HG03439 (cell line): Measurements from ENCODE around the gene LCAT.

Experiments used
- ATAC-seq: cut with Tn5 transposase; IDR thresholded peaks from one replicate; pipeline ENCODE4 v1.9.1; 2021; ENCODE audit warnings: mild to moderate bottlenecking, moderate library complexity; ENCODE audit not compliant: unreplicated experiment

The LCAT gene

DNA sequence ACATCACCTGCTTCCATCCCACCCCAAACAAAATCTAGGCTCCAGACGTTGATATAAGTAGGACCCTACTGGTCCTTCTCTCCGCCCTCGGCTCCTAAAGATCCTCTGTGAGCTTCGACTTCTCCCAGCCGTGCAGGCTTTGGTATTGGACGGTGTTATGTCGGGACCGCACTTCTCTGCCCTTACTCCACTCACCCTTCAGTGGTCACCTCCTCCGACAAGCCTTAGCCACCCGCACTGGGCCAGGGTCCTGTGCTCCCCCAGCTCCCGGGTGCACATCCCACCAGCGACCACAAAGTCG lies 8.9 kb downstream of the LCAT start:
- no peak for ATAC-seq

DNA sequence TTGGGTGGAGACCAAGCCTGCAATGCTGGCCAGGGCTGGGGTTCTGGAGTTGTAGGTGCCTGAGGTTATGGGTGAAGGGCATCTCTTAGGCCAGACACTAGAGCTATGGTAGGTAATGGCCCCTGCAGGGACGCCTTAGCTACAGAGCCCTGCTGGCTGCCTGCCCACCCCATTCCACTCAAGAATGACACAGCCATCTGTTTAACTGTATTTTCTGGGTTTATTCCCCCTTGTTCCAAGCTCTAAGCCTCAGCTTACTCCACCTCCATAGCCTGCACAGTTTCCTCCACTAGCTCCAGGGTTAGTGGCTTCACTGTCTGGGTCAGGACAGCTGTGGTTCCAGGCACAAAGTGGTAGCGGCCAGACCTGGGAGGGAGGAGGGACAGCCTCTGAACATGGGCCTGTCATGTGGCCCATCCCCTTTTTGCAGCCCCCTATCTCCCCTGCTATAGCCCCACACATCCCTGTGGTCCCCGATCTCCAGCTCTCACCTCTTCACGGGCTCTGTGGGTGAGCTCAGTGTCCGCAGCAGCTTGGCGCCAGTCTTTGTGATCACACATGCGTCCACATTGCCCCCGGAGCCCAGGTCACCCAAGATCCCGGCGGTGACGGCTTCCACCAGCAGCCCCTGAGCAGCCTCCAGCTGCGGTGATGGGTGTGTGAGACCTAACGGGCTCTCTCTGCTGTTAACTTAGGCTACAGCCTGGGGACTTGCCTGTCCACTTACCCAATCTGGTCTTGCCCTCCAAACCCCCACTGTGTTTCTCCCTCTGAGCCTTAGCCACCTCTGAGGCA lies 9.4 kb downstream of the LCAT start:
- ATAC-seq: no peak

GRCh38 chr16:67933805-67934204 lies 10.1 kb downstream of the LCAT start:
- ATAC-seq: no peak

DNA sequence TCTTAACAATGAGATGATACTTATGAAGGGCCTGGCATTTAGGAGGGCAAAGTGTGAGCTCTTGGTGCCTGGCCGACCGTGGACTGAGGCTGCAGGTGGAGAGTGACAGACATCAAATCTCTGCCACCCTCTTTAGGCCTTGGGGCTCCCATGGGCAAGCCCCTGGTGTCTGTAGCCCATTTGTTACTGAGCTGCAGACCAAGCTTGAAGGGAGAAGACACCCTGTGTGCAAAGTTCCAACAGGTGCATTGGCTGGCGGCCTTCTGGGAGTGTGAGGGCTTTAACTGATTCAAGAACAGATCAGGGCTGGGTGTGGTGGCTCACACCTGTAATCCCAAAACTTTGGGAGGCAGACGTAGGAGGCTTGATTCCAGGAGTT lies 11.5 kb downstream of the LCAT start:
- no peak for ATAC-seq

GRCh38 chr16:67931712-67932461 lies 12.0 kb downstream of the LCAT start, which contains the start of gene CTRL:
Gene CTRL (minus strand): TSS chr16:67931862. CDS start chr16:67931852, 10 bp downstream.
- no peak for ATAC-seq

DNA sequence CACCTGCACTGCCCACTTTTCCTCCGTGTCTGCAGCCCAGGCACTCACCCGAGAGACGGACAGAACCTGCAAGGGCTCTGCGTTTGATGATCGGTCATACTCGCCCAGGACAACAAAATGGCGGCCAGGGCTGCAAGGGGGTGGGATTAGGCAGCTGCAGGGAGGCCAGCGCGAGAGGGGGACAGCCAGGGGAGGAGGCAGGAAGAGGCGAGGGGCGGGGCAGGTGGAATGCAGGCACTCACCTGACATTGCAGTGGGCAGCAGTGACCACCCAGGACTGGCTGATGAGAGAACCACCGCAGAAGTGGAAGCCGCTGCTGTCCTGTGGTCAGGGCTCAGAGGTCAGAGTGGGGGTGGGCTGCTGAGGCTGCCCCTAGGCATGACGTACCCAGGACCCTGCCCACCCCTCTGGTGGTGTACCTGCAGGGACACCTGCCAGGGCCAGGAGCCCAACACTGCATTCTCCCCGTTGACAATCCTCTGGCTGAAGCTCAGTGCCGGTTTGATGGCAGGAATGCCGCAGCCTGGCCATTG lies 13.2 kb downstream of the LCAT start:
- ATAC-seq: no peak

DNA sequence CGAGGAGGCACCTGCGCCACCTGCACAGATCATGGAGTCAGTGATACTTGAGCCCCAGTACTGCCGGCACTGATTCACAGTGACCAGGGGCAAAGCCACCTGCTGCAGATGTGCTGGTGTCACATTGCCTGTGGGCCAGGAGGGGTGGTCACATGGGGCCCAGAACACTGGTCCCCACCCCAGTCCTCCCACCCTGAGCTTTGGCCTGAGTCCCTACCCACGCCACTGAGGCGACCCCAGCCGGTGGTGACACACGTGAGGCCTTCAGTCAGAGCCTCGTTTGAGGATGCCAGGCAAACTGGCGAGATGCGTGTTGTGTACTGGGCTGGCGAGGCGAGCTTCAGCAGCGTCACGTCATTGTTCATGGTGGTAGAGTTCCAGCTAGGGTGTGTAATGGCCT lies 13.7 kb downstream of the LCAT start:
- no peak for ATAC-seq

DNA sequence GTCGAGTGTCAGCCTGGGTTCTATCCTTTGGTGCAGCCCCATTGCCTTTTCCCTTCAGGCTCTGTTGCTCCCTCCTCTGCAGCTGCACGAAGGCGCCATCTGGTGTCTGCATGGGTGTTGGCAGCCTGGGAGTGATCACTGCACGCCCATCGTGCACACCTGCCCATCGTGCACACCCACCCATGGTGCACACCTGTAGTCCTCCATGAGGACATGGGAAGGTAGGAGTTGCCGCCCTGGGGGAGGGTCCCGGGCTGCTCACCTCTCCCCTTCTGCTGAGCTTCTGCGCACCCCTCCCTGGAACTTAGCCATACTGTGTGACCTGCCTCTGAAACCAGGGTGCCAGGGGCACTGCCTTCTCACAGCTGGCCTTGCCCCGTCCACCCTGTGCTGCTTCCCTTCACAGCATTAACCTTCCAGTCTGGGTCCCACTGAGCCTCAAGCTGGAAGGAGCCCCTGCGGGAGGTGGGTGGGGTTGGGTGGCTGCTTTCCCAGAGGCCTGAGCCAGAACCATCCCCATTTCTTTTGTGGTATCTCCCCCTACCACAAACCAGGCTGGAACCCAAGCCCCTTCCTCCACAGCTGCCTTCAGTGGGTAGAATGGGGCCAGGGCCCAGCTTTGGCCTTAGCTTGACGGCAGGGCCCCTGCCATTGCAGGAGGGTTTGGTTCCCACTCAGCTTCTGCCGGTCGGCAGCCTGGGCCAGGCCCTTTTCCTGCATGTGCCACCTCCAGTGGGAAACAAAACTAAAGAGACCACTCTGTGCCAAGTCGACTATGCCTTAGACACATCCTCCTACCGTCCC lies 15.2 kb downstream of the LCAT start:
- ATAC-seq: no peak

- no peak for ATAC-seq
Observed at GRCh38 chr16:67928147-67928546, 15.8 kb downstream of the LCAT start.

DNA sequence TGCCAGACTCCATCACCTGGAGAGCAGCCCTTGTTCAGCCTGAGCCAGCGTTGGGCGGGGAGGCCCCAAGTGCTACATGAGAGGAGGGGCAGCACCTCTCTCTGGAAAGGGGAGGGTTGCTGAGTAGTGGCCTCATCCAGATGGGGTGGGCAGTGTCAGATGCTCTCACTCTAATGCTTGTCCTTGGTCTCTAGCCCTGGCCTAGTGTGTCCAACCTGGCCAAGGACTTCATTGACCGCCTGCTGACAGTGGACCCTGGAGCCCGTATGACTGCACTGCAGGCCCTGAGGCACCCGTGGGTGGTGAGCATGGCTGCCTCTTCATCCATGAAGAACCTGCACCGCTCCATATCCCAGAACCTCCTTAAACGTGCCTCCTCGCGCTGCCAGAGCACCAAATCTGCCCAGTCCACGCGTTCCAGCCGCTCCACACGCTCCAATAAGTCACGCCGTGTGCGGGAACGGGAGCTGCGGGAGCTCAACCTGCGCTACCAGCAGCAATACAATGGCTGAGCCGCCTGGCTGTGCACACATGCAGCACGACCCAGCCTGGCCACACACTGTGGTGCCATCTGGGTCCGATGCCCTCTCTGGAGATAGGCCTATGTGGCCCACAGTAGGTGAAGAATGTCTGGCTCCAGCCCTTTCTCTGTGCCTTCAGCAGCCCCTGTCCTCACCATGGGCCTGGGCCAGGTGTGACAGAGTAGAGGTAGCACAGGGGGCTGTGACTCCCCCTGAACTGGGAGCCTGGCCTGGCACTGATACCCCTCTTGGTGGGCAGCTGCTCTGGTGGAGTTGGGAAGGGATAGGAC lies 16.6 kb downstream of the LCAT start:
- no peak for ATAC-seq

- ATAC-seq: no peak
Observed at GRCh38 chr16:67926181-67926750, 17.7 kb downstream of the LCAT start.

DNA sequence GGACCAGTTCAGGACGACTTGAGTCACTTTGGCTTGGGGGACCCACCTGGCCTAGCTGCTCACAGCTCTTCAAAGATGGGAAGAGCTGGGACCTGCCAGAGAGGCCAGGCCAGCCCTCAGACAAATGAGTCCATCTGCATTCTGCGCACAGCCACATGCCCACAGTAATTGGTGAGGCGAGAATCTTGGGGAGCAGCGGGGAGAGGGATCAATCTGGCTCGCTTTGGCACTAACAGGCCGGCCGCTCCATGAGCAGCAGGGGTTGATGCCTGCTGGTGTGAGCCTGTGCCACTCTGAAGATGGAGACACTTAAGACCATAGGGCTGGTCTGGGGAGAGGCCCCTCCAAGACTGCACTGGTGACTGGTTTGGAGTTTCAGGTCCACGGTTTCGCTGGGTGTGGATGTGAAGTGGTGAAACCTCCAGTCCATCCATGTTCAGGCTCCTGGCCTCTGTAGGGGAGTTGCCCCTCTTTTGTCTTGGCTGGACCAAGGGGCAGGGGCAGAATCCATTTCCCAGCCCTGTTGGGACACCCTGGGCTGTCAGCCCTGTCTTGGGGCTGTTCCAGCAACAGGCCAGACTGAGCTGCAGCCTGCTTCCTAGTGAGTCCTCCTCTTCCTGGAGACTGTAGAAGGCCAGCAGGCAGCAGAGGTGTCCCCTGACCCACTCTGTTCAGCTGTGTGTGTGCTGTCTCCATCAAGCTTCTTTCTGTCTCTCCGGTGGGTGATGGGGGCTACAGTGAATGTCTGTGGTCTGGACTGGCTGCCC lies 19.6 kb downstream of the LCAT start:
- ATAC-seq: no peak

DNA sequence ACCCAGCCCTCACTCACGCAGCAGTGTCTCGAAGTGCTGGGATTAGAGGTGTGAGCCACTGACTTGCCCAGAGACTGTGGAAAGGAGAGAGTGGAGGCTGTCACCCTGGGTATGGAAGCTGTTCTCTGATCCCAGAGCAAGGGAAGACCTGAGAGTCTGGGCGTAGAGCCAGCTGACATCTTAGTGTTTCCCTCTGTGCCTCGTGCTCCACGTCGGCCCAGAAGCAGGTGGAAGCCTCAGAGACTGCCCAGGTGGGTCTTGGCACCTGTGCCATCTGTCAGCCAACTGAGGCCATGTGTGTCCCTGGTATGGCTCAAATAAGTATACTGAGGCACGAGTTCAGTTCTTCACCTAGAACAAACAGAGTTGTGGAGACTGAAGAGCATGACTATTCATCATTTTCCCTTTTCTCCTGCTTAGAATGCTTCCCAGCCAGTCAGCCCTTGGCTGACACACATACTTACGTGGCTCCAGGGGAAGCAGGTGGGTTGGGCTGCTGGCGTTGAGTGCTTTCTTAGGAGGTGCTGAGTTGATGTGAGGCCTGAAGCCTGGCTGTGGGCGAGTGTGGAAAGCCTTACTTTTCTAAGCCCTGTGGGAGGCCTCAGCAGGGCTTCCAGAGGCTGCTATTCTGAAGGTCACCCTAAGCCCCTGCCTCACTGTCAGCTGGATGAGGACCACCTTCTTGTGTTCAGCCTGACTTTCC lies 20.4 kb downstream of the LCAT start:
- ATAC-seq: no peak

- no peak for ATAC-seq
Observed at GRCh38 chr16:67922740-67923139, 21.2 kb downstream of the LCAT start.

DNA sequence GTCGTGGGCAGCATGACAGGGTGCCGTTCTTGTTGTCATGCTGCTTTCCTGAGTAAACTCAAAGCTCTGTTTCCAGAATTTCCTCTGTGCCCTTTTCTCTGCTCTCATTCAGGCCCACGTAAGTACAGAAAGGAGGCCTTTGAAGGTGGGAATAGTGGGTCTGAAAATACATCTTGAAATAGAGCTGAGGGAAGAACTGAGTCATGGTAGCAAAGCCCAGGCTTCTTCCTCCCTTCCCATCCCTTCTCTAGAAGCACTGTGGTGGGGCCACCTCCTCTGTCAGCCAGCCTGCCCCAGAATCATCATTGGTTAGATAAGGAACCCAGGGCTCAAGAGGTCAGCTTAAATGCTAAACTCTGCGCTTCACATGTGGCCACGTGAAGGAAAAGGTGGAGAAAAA lies 21.7 kb downstream of the LCAT start:
- ATAC-seq: no peak

DNA sequence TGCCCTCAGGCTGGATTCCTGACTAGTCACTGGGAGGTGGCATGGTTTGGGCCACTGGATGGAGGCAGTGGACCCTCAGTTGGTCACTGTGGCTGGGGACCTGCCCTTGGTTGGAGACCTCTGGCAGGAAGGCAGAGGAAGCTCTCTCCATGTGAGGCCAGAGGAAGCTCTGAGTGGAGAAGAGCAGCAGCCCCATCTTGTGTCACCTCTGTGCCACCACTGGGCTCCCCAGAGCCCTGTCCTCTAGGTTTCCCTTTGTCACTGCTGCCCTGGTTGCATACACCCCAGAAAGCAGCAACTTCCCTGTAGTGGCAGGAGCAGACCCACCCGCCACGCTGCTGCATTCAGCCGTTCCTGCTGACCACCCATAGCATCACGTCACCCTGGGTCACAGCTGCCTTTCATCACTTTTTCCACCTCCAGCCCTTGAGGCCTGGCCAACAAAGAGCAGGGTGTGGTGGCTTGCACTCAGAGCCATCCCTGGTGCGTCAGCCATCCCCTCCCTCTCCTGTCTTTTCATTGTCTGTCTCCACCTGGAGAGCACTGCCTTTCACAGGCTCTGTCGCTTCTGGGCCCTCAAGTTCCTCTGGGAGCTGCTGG lies 24.2 kb downstream of the LCAT start:
- ATAC-seq: no peak

GRCh38 chr16:67917852-67918236 lies 26.1 kb downstream of the LCAT start:
- ATAC-seq: no peak

DNA sequence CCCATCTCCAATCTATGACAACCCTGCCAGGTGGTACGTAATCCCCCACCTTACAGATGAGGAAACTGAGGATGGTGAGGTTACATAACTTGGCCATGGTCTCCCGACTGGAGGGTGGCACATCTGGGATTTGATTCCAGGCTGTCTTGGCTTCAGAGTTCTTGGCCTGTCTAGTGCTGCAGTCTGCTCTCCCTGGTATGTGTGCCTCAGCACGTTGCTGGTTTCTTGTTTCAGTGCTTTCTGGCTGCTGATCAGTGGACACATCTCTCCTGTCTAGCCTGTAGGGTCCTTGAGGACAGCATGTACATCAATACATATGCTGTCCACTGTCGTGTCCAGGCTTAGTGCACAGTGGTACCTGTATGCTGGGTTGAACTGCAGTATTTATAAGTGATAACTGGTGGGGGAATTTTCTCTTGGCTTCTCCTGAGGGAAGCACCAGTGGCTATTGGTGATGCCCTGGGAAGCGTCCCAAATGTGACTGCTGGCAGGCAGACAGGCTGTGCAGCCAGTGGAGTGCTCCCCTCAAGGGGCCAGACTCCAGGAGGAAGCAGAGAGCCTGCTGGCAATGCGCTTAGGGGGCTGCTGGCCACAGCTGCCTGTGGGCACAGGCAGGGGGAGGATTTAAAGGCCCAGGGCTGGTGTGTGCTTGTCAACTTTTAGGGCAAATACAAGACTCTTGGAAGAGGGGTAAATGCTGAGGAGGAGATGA lies 26.6 kb downstream of the LCAT start:
- no peak for ATAC-seq
